ENCODE data around the gene KRTAP4-2.
A peak's percentile ranks its signal among the peaks of the same experiment; 100 is the strongest.
"Not testable (repeated sequence)": the region's sequence is repeated elsewhere in the genome, so short reads cannot be mapped to it uniquely, and the experiment has no call there.

The KRTAP4-2 gene

DNA sequence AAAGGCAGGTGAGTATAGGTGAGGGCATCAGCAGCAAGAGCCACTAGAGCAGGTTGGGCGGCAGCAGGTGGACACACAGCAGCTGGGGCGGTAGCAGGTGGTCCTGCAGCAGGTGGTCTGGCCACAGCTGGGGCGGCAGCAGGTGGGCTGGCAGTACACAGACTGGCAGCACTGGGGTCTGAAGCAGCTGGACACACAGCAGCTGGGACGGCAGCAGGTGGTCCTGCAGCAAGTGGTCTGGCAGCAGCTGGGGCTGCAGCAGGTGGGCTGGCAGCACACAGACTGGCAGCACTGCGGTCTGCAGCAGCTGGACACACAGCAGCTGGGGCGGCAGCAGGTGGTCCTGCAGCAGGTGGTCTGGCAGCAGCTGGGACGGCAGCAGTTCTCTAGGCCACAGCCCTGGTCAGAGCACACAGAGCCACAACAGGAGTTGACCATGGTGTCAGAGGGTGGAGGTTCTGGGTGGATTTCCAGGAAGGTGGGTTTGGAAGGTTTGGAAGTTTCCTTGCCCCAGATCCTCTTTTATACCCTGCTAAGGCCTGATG, at the start of gene KRTAP4-2:
Gene KRTAP4-2, minus strand, starts transcription at position 495 of the 545 bp plus-strand sequence. Its CDS starts 57 bp downstream, at position 438.
- TF ChIP-seq, protein P1, sequence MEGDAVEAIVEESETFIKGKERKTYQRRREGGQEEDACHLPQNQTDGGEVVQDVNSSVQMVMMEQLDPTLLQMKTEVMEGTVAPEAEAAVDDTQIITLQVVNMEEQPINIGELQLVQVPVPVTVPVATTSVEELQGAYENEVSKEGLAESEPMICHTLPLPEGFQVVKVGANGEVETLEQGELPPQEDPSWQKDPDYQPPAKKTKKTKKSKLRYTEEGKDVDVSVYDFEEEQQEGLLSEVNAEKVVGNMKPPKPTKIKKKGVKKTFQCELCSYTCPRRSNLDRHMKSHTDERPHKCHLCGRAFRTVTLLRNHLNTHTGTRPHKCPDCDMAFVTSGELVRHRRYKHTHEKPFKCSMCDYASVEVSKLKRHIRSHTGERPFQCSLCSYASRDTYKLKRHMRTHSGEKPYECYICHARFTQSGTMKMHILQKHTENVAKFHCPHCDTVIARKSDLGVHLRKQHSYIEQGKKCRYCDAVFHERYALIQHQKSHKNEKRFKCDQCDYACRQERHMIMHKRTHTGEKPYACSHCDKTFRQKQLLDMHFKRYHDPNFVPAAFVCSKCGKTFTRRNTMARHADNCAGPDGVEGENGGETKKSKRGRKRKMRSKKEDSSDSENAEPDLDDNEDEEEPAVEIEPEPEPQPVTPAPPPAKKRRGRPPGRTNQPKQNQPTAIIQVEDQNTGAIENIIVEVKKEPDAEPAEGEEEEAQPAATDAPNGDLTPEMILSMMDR (IDR thresholded peaks at IDR 0.05; ENCODE audit: low read length, missing control alignments): no peak
- H3K4me3 ChIP-seq (replicated peaks; ENCODE audit: low read depth, low read length): no peak within 1 kb of the TSS
- no peak for DNase-seq (ENCODE audit: low read depth)

DNA sequence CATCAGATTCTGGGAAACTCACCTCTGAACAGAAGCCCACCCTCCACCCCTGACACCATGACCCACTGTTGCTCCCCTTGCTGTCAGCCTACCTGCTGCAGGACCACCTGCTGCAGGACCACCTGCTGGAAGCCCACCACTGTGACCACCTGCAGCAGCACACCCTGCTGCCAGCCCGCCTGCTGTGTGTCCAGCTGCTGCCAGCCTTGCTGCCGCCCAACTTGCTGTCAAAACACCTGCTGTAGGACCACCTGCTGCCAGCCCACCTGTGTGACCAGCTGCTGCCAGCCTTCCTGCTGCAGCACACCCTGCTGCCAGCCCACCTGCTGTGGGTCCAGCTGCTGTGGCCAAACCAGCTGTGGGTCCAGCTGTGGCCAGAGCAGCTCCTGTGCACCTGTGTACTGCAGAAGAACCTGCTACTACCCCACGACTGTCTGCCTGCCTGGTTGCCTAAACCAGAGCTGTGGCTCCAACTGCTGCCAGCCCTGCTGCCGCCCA, 48.6 kb upstream of the KRTAP4-2 start, which contains the start of gene KRTAP9-2:
Gene KRTAP9-2, plus strand, starts transcription at position 51 of the 498 bp plus-strand sequence. Its CDS starts 7 bp downstream, at position 58.
- not testable (repeated sequence) for DNase-seq (ENCODE audit: low read depth); H3K4me3 ChIP-seq (replicated peaks; ENCODE audit: low read depth, low read length)

DNA sequence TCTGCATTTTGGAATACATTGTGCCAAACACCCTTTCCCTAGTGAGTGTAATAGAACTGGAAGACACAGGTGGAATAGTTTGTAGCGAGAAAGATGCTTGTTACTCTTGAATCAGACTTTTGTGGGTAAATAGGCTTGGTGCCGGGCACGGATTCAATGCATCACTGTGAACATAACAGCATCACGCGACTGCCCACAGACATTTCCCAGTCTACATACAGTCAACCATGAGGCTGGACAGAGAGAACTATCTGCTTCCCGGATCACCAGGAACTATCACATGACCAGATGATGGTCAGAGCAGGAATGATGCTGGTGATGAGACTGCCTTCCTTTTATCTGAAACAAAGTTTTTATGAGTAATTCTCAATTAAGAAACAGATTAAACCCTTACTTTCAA, 48.0 kb upstream of the KRTAP4-2 start:
- TF ChIP-seq, protein P1 (IDR thresholded peaks at IDR 0.05; ENCODE audit: low read length, missing control alignments): no peak
- H3K4me3 ChIP-seq (replicated peaks; ENCODE audit: low read depth, low read length): no peak overlapping the region
- DNase-seq (ENCODE audit: low read depth): no peak

DNA sequence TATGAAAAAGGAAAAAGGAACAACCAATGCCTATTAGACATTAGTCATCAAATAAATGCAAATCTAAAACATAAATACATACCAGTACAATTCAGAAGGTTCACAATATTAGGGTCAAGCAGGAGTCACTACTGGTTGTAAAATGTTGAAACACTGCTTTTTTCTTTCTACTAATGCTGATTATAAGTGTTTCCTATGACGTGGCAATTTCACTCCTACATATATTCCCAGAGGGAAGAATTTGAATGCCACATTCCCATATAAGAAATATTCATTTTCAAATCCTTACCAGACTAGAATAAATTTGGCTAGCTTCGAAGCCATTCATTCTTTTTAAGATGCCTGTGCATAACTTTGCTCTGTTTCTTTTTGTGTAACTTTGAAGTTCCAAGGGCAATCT, 45.8 kb upstream of the KRTAP4-2 start:
- peak; percentile 20 for DNase-seq (ENCODE audit: low read depth)
- H3K4me3 ChIP-seq (replicated peaks; ENCODE audit: low read depth, low read length): no peak overlapping the region
- TF ChIP-seq, protein P1 (IDR thresholded peaks at IDR 0.05; ENCODE audit: low read length, missing control alignments): no peak

DNA sequence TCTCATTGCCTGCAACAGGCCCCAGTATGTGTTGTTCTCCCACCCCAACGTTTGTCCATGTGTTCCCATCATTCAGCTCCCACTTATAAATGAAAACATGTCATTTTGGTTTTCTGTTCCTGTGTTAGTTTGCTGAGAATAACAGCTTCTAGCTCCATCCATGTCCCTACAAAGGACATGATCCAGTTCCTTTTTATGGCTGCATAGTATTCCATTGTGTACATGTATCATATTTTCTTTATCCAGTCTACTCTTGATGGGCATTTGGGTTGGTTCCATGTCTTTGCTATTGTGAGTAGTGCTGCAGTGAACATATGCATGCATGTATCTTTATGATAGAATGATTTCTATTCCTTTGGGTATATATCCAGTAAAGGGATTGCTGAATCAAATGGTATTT, 37.7 kb upstream of the KRTAP4-2 start:
- no peak for DNase-seq (ENCODE audit: low read depth)
- TF ChIP-seq, protein P1 (IDR thresholded peaks at IDR 0.05; ENCODE audit: low read length, missing control alignments): no peak
- H3K4me3 ChIP-seq (replicated peaks; ENCODE audit: low read depth, low read length): no peak overlapping the region

DNA sequence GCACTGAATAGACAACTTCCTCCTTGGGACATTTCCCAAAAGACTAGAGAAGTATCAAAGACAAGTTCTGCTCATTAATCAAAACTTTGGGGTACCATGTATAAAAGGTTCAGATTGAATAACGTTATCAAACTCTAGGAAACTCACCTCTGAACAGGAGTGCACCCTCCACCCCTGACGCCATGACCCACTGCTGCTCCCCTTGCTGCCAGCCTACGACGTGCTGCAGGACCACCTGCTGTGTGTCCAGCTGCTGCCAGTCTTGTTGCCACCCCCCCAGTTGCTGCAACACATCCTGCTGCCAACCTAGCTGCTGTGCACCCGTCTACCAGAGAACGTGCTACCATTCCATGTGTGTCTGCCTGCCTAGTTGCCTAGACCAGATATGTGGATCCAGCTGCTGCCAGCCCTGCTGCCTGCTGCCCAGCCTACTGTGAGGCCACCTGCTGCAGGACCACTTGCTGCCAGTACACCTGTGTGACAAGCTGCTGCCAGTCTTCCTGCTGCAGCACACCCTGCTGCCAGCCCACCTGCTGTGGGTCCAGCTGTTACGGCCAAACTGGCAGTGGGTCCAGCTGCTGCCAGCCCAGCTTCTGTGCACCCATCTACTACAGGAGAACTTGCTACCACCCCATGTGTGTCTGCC, 34.6 kb upstream of the KRTAP4-2 start:
- TF ChIP-seq, protein P1 (IDR thresholded peaks at IDR 0.05; ENCODE audit: low read length, missing control alignments): no peak
- H3K4me3 ChIP-seq (replicated peaks; ENCODE audit: low read depth, low read length): no peak overlapping the region
- DNase-seq (ENCODE audit: low read depth): no peak

DNA sequence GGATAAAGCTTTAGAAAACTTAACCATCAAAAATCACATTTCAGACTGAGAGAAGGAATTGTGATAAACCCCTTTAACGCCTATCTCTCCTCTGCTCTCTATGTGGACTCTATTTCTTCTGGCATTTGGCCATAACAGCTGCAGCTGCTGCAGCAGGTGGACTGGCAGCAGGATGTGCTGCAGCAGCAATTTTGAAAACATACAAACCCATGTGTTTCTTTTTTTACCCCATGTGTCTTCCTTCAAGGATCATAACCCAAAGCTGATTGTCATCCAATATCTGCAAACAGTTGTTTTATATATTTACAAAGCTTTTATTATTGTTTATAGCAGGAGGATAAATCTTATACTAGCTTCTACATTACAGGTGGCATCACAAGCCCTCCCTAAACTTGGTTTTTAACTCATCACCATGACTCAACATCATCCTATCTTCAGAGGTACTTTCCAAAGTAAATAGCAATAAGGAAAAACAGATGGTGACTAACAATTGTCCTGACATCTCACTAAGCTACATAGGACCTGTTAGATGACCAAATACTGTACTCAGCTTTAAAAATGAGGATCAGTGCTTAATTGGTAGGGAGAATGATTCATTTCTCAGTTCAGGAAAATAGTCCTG, 33.9 kb upstream of the KRTAP4-2 start:
- H3K4me3 ChIP-seq (replicated peaks; ENCODE audit: low read depth, low read length): no peak overlapping the region
- DNase-seq (ENCODE audit: low read depth): no peak

More for the DNA sequence above, 33.9 kb upstream of the KRTAP4-2 start:
- TF ChIP-seq, protein P1 (IDR thresholded peaks at IDR 0.05; ENCODE audit: low read length, missing control alignments): no peak
